ENCODE data around the gene SLC7A10.

SLC7A10 gene

DNA sequence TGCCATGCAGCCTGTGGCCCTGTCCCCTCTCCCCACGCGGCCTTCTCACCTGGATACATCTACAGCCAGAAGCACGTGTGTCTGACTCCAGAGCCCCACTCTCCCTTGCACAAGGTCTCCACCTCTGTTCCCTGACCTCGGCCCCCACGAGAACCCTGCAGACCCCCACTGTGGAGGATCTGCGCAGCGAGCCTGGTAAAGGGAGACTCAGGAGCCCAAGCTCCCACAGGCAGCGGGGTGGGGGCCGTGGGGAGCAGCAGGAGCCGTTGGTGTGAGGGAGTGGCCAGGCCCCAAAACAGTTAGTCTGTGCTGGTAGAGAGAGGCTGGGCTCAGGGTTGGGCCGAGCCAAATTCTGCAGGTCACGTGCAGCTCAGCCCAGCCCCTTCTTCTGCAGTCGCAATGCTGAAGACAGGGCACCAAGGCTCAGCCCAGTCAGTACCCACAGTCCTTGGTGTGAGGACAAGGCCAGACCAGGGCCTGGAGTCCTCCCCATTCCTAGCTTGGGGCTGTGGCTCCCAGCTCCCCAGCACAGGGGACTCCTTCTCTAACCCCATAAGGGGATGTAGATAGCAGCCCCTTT is 28.7 kb upstream of the SLC7A10 start:
- no peak for DNase-seq

GRCh38 chr19:33252971-33253370 is 27.3 kb upstream of the SLC7A10 start:
- no peak for DNase-seq

DNA sequence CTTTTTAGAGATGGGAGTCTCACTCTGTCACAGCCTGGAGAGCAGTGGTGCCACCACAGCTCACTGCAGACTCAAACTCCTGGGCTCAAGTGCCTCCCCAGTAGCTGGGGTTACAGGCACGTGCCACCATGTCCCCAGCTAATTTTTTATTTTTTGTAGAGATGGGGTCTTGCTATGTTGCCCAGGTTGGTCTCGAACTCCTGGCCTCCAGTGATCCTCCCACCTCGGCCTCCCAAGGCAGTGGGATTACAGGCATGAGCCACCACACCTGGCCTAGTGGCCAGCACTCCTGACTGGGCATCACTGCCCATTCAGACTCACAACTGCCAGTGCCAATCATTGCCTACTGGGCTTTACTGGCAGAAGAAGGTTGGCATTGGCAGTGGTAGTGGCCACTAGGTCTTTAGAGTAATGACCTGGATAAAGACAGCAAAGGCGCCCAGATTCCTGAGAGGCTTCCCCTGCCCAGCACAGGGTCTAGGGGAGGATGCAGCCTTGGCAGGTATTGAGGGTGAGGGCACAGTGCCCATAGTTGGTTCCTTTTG is 26.8 kb upstream of the SLC7A10 start:
- DNase-seq = no peak

- DNase-seq = no peak
These were observed 26.0 kb upstream of the SLC7A10 start for GRCh38 chr19:33251526-33252090.

DNA sequence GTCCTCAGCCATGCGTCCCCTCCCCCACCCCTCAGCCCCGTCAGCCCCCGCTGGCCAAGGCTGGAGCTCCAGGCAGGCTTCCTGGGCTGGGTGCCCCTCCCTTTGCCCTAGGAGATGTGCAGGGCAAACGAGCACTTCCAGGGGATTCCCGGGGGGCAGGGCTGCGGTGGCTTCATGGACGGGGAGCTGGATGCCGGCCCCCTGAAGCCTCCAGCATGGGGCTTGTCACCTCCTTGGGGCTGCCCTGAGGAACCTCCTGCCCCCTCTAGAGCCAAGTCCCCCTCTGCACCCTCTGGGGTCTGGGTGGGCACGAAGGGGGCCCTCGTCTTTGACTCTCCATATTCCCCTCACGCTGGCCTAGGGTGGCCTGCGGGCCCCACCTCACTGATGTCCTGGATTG is 25.4 kb upstream of the SLC7A10 start:
- DNase-seq = no peak

DNA sequence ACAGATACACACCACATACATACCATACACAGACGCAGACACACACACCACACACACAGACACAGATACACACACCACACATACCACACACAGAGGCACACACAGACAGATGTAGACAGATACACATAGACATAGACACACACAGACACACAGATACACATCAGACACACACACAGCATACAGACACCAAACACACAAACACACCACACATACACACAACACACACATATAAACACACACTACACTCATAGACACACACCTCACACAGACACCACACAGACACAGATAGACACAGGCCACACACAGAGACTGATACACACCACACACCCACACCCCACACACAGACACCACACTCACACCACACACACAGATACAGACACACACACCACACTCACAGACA is 24.9 kb upstream of the SLC7A10 start:
- DNase-seq = no peak

DNA sequence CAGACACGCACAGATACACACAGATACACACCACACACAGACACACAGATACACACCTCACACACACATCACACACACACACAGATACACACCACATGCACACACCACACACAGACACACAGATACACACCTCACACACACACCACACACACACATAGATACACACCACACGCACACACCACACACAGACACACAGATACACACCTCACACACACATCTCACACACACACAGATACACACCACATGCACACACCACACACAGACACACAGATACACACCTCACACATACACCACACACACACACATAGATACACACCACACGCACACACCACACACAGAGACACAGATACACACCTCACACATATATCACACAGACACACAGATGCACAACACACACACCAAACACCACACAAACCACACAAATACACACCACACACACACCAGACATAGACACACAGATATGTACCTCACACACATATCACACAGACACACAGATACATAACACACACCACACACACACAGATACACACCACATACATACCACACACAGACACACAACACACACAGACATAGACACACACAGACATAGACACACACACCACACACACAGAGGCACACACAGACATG is 24.2 kb upstream of the SLC7A10 start:
- DNase-seq = no peak

DNA sequence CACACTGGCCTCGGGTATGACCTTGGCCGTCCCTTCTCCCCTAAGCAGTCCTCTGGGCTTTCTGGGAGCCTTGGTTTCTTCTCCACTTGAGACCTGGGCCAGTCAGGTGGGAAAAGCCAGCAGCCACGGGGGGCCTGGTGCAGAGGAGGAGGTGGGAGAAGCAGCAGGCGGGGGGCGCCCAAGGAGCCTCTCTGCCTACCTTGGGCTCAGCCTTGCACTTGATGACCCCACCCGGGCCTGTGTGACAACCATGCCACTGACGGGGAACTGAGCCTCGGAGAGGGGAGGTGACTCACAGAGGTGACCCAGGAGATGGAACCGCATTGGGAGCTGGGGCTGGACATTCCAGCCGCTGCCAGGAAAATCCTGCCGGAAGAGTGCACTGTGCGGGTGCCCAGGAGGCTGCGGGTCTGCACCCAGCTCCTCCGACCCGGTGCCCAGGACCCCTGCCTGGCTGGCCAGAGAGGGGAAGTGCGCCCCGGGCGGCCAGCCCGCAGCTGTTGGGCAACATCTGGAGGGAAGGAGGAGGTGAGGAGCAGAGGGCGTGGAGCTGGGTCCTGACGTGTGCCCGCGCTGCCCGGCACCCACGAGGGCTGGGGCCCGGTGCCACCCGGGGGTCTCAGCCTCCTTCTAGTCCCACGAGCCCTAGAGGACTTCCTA is 23.4 kb upstream of the SLC7A10 start:
- peak; percentile 67 for DNase-seq

DNA sequence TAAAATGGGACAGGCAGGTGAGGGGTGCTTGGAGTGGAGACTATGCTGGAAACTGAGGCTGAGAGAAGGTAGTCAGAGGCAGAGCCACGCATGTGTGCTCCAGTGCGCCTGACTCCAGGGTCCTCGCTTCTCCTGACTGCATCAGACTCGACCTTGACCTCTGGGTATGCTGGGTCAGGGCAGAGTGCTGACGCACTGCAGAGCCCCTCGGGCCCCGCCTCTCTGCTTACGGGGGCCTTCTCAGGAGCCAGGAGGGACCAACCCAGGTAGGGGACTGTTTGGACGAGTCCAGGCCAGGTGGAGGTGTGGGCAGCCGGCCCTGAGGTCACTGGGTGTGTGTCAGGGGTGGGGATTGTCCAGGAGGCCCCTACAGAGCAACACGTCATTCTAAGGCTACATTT is 22.9 kb upstream of the SLC7A10 start:
- no peak for DNase-seq

GRCh38 chr19:33248104-33248503 is 22.5 kb upstream of the SLC7A10 start:
- no peak for DNase-seq

DNA sequence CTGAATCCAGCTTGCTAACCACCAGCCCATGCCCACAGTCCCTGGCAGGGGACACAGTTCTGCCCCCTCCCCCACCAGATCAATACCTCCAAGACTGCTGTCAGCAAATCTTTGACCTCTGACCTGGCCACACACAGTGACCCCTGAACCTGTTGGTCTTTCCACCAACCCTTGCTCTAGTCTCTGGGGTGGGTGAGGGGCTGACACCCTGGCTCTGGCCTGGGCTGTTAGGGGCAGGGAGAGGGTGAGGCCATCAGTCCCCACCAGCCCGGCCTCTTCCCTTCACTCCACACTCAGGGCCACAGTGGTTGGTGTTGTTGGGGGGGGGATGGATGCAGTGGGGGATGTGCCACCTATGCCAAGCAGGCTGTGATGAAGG is 21.8 kb upstream of the SLC7A10 start:
- DNase-seq = no peak

DNA sequence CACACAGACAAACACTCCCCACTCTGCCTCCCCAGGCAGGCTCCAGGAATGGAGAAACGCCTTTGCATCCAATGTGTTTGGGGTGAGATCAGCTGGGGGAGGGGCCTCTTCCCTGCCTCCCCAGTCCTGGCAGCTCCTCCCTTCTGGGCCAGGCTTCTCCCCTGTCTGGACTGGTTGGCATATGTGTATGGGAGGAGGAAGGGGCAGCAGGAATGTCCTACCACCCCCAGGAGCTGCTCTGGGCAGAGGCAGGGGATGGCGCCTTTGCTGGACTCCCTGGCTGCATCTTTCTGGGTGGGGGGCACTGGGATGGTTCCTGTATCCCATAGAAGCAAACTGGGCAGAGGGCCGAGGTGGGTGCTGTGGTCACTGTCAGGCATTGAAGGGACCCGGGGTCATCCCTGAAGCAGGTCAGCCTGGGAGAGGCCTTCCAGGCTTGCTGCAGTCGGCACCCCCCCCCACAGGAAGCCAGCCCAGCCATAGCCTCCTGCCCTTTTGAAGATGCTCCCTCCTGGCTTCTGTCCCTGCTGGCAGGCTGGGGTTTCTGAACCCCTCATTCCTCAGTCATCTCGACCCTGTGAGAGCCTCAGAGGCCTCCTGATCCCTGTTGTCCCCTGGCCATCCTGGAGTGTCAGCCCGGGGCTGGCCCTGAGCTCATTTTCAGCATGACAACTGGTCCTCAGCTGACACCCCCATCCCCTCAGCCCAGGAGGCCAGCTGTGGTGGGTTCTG is 21.2 kb upstream of the SLC7A10 start:
- DNase-seq = no peak

DNA sequence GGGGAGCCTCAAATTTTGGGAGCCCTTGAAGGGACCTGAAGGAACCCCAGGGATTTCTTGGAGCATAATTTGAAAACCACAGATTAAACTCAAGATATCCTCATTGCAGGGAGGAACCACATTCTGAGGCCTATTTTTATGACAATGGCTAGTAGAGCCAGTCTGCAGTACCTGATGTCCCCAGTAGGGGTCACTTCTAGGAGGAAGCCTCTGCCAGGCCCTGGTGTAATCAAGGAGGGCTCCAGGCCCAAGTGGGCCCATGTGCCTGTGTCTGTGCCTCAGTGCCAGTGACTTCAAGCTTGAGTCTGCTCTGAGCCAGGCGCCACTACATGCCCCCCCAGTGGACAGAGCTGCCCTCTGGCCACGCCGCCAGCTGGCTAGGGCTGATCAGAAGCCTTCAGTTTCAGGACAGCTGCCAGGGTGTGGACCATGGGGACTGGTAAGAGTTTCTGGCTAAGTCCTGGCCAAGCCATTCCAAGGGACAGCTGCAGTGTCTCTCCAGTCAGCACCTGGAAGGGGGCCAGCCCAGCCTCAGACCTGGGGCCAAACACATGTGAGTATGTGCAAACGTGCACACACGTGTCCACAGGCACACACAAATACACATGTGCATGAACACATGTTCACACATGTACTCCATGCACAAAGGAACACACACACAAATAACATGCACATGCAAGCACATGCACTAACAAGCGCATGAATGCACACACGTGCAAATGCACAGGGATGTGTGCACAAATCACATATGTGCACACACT is 20.5 kb upstream of the SLC7A10 start:
- DNase-seq = no peak

GRCh38 chr19:33242911-33243310 is 17.3 kb upstream of the SLC7A10 start:
- DNase-seq = no peak

DNA sequence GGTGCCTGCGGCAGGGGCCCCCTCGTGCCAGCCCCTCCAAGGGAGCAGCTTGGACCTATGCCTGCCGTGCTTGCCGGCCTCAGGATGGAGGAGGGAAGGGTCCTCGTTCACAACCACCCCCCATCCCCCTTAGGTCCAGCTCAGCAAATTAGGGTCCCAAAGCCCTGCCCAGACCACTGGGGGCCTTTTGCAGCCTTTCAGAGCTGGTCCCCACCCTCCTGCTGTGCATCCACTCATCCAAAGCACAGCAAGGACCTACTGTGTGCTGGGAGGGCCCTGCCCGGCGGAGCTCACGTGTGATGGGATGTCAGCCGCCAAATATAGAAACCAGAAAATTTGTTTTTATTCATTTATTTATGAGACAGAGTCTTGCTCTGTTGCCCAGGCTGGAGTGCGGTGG is 16.5 kb upstream of the SLC7A10 start:
- DNase-seq = no peak

DNA sequence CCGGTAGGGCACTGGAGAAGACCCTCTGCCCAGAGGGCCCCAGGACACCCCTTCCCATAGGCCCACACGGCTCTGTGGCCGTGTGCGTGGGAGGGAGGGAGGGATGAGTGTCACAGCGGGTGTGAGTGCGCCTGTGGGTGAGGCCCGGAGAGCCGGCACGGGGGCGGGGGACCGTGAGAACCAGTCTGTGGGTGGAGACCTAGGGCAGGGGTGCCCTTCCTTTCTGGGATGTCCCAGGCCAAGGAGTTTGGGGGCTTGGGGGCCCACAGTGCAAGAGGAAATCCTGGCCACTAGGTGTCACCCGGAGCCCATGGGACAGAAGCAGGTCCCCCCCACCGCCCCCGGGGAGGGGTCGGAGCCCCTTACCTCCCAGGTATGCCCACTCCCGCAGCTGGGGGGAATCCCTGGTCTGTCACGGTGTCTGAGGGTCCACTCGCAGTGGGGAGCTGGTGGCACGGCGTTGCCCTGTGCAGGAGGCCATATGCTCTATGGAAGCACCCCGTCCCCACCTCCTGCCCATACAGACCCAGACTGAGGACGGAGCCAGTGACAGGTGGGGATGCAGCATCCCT is 16.0 kb upstream of the SLC7A10 start:
- no peak for DNase-seq

DNA sequence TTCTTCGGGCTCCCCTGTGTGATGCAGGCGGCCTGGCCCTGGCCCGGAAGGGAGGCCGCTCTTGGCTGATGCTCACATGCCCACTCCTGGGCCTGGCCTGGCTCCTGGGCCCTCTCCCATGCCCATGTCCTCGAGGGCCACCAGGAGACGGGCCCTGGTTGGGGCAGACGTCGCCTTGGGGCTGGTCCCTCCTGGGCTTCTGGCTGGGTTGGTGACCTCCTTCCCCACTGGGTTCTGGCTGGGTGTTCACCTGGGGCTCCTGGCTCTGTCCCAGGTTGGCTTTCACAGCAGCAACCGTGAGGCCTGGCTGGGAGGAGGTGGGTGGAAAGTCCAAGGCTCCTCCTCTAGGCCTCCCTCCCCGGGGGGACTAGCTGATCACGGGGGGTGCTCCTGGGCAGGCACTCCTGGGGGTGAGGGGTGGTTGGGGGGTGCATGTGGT is 15.5 kb upstream of the SLC7A10 start:
- DNase-seq = no peak

GRCh38 chr19:33240181-33240771 is 14.6 kb upstream of the SLC7A10 start:
- no peak for DNase-seq

DNA sequence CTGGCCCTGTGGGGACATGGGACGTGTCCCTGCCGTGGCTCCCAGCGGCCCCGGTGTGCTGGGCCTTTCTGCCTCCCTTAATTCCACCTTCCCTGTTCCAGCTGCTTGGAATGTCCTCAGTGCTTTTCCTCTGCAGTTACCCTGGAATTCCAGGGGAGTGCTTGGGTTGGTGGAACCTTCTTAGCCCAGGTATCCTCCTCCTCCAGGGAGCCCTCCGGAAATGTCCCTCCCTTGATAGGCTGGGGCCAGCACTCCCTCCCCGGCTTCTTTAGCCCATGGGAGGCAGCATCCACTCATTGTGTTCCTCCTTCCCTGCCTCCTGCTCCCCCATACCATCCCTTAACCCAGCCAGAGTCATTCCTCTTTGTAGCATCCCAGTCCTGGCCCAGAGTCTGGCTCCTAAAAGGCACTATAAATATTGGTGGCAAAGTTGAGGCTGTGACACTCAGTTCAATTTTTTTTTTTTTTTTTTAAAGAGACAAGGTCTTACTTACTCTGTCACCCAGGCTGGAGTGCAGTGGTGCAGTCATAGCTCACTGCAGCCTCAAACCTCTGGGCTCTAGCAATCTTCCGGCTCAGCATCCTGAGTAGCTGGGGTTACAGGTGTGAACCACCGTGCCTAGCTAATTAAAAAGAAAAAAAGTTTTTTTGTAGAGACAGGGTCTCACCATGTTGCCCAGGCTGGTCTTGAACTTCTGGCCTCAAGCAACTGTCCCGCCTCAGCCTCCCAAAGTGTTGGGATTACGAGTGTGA is 13.7 kb upstream of the SLC7A10 start:
- DNase-seq = no peak

DNA sequence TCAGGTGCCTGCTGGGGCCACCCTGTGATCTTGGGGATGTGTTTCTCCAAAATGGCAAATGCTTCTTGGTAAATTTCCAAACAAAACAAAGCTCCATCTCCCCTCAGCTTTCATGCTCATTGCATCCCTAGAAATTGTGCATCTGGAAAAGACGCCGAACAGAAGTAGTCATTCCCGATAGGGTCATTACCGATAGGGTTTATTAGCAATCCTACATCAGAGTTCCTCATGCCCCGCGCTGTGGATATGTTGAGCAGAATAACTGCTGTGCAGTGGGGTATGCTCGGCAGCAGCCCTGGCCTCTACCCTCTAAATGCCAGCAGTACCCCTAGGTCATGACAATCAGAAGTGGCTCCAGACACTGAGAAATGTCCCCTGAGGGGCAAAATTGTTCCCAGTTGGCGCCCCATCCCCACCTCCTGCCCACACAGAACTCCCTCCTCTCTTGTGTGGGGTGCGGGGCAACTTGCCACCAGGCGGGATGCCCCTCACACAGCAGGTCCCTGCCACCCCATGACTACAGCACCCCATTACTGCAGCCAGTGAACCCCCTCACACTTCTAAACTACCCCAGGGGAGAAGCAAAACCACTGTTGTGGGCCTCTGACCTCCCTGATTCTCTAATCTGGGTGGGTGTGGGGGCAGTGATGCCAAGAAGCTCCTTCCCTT is 13.0 kb upstream of the SLC7A10 start:
- no peak for DNase-seq
